BE2C (cell line): ENCODE results near the gene CCM2.

Experiments used
- DNase-seq: peaks from one replicate; pipeline ENCODE4 v3.0.0-alpha.2; 2020
- H3K27me3 ChIP-seq: fragments of 250-450 bp; sonication (Bioruptor Pico); 2 replicates; pipeline ENCODE4 v1.5.1; 2020; ENCODE audit warnings: mild to moderate bottlenecking
- H3K36me3 ChIP-seq: fragments of 250-450 bp; sonication (Bioruptor Pico); 2 replicates; pipeline ENCODE4 v1.5.1; 2020; ENCODE audit warnings: mild to moderate bottlenecking
- H3K4me1 ChIP-seq: fragments of 250-450 bp; sonication (Bioruptor Pico); 2 replicates; pipeline ENCODE4 v1.5.1; 2020
- H3K4me3 ChIP-seq: 2 replicates; pipeline ENCODE4 v1.5.1; 2011; ENCODE audit warnings: low read depth, low read length
- H3K9me3 ChIP-seq: fragments of 250-450 bp; sonication (Bioruptor Pico); 2 replicates; pipeline ENCODE4 v1.5.1; 2020
- CTCF ChIP-seq: IDR thresholded peaks from 2 replicates; pipeline ENCODE4 v1.5.1; 2012; ENCODE audit warnings: mild to moderate bottlenecking, low read depth, low read length

Gene CCM2

GRCh38 chr7:45072131-45073030 is 72.4 kb downstream of the CCM2 start:
- DNase-seq, result no peak
- TF ChIP-seq CTCF, result no peak
- peaks cover 8% of the 10 kb centered on the region for H3K36me3 ChIP-seq

GRCh38 chr7:45073031-45073785 is 73.2 kb downstream of the CCM2 start:
- TF ChIP-seq CTCF, result peak; percentile 46
- peaks cover 28% of the 10 kb centered on the region for H3K4me1 ChIP-seq
- DNase-seq, result peak; percentile 78
- H3K4me3 ChIP-seq, result peak overlapping the region; percentile 23
- no peaks in the 10 kb centered on the region for H3K9me3 ChIP-seq
- no peaks in the 10 kb centered on the region for H3K27me3 ChIP-seq
- peaks cover 8% of the 10 kb centered on the region for H3K36me3 ChIP-seq

More at GRCh38 chr7:45072131-45073030, 72.4 kb downstream of the CCM2 start:
- Histone ChIP-seq H3K4me1 (peaks cover 28% of the 10 kb centered on the region), H3K9me3 (no peaks in the 10 kb centered on the region), H3K27me3 (no peaks in the 10 kb centered on the region), H3K4me3 (peak overlapping the region; percentile 23)

GRCh38 chr7:45073786-45074527 is 74.0 kb downstream of the CCM2 start:
- H3K4me1 ChIP-seq, result peaks cover 28% of the 10 kb centered on the region
- peak overlapping the region; percentile 23 for H3K4me3 ChIP-seq
- DNase-seq, result peak; percentile 94
- peaks cover 8% of the 10 kb centered on the region for H3K36me3 ChIP-seq
- TF ChIP-seq CTCF, result no peak
- no peaks in the 10 kb centered on the region for H3K9me3 ChIP-seq
- H3K27me3 ChIP-seq, result no peaks in the 10 kb centered on the region

GRCh38 chr7:45074528-45075354 is 74.7 kb downstream of the CCM2 start:
- Histone ChIP-seq H3K27me3 (no peaks in the 10 kb centered on the region), H3K4me3 (peak overlapping the region; percentile 23), H3K36me3 (peaks cover 8% of the 10 kb centered on the region), H3K4me1 (peaks cover 28% of the 10 kb centered on the region), H3K9me3 (no peaks in the 10 kb centered on the region)
- no peak for TF ChIP-seq CTCF
- DNase-seq, result no peak

GRCh38 chr7:45075355-45075644 is 75.3 kb downstream of the CCM2 start:
- no peak for TF ChIP-seq CTCF
- no peaks in the 10 kb centered on the region for H3K9me3 ChIP-seq
- H3K27me3 ChIP-seq, result no peaks in the 10 kb centered on the region
- peaks cover 8% of the 10 kb centered on the region for H3K36me3 ChIP-seq
- H3K4me1 ChIP-seq, result peaks cover 28% of the 10 kb centered on the region
- H3K4me3 ChIP-seq, result no peak overlapping the region
- DNase-seq, result no peak
